Measurements from ENCODE around the gene DGKB.

- TF ChIP-seq CTCF (IDR thresholded peaks at IDR 0.05) (no peak), POLR2A (IDR thresholded peaks at IDR 0.05) (no peak)
Observed at GRCh38 chr7:14438366-14438765, 464.2 kb downstream of the DGKB start.

Data from adrenal gland (tissue), 5 donors.